KG1 (cell line): Measurements from ENCODE around the gene MTHFD1L.

ENCODE experiments used
- DNase-seq: peaks from one replicate; lab custom pipeline; 2025; lab: John Stamatoyannopoulos, UW

The MTHFD1L gene

DNA sequence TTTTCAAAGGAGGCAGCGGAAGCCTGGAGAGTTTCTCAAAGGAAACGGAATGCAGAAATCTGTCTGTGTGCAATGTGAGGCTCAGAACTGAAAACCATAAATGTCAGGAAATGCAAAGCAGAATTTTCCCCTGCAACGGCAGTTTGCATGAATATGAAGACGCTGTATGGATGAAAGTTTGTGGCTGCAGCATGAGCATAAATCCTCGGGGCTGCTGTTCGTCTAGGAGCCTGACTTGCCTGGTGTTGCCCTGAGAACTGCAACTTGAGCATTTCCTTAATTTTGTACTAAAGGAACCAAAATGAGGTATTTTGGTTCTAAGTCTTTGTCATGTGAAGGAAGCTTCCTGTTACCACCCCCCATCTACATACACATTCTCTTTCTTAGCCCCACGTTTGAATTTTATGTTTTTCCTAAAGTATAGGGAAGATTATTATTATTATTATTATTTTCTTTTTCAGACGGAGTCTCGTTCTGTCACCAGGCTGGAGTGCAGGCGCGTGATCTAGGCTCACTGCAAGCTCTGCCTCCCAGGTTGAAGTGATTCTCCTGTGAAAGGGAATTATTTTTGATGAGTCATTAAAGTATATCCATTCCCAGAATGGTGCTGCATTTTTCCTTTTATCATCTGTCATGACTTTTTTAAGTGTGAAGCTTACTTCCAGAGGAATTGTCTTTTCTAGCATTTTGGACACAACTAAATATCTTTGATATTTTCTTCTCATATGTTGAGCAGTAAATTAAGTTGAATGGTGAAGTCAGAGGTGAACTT, 33.1 kb downstream of the MTHFD1L start:
- DNase-seq = no peak

DNA sequence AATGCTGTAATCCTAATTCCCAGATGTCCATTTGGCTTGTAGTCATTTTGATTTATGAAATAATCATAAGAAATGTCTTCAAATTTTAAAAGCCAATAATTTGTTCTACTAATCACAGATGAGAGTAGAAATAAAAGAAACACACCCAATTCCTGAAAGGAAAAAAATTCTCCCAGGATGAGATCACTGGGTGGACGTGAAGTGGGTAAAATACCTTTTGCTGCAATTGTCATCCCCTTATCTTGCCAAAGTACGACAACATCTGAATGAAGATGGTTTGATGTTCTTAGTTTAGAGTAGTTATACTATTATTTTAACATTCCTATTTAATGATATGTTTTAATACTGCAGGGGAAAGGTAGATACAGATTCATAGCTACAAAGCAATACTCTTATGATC, 33.7 kb downstream of the MTHFD1L start:
- no peak for DNase-seq

DNA sequence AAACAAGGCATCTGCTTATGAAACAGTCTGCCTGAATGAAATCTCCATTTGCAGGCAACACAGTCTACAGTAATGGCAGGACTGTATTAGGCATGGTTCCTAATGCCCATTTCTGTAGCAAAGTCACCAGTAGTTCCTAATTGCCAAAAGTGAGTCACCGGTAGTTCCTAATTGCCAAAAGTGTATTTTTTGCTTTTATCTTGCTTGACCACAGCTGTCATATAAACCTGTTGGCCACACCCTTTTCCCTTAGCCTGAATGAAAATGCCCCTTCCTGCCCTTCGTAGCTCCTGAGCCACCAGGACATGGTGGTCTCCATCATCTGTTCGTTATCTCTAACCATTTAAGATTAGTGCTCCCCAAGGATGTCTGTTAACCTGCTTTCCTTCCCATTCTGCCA, 34.5 kb downstream of the MTHFD1L start:
- DNase-seq = no peak

DNA sequence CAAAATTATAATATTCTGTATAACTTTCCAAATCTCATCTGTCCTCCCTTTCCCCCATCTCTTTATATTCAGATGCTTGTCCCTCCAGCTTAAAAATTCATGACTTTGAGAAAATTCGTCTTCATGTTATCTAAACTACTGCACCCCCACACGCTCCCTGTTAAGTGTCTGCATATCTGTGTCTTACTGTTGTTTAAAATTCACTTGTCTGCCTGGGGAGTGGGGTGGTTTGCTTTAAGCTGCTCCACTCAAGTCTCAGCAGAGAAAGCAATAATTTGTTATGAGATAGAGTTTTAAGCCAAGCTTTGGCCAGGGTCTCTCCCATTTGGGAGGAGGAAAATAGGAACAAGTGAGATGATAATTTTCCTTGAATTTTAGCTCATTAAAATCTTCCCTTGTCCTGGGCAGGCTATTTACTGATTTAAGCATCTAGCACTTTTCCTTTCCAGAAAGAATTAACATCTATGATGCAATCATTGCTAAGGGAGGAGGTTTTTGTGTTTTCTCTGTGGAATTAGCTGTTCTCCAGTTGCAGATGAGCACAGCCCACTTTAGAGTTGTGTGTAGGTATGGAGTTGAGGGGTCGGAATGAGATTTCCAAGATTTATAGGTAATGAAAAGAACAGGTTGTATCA, 36.8 kb downstream of the MTHFD1L start:
- no peak for DNase-seq

DNA sequence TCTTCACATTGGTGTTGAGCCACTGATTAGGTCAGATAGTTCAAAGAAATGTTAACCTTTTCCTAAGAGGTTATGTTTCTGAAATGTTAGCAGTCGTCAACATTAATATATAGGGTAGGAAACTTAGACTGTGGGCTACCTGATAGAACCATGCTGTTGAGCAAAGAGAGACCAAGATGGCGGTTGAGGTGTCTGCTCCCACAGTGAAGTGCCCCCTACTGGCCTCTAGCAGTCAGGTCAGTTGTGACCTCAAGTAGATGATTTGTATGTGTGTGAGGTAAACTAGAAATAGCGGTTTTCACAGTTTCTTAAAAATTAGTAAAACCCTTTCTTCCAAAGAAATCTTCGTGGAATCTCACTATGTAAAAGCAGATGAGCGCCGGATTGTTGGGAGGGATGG, 40.3 kb downstream of the MTHFD1L start:
- no peak for DNase-seq

DNA sequence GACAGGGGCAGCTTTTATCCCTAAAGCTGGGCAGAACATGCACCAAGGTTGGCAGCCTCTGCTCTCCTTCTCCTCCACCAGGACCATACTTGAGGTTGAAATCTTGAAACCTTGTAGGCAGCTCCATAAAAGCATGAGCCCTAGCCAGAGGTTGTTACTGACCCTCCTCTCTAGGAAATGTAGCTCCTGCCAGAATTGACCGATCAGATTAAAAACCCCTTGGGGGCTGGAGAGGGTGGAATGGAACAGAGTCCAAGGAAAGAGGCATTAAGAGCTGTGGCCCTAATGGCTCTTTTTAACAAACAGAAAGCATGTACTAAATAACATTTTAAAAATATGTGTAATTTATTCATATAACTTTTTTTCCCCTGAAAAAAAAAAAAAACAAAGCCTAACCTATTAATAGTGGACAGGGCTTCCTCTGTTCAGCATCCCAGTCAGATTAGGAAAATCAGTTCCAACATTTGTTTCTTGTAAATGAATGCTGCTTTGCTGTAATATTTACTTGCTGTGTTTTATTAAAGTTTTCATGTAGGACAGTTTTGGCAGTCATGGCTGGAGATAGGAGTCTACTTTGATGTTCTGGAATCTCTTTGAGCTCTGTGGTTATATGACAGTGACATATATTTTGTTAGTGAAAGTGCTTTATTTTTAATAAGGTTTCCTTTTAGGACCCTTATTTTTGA, 41.3 kb downstream of the MTHFD1L start:
- DNase-seq = no peak

DNA sequence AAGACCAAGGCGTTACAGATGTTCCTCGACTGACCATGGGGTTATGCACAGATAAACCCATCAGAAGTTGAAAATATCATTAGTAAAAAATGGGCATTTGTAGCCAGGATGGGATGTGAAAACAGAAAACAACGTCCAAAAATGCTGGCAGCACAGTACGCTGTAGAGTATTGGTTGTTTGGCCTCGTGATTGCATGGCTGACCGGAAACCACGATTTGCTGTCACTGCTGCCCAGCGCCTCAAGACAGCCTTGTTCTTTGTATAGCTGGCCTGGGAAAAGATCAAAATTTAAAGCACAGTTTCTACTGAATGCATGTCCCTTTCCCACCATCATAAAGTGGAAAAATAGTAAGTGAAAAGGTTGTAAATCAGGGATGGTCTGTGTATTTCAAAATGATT, 41.9 kb downstream of the MTHFD1L start:
- DNase-seq = no peak

DNA sequence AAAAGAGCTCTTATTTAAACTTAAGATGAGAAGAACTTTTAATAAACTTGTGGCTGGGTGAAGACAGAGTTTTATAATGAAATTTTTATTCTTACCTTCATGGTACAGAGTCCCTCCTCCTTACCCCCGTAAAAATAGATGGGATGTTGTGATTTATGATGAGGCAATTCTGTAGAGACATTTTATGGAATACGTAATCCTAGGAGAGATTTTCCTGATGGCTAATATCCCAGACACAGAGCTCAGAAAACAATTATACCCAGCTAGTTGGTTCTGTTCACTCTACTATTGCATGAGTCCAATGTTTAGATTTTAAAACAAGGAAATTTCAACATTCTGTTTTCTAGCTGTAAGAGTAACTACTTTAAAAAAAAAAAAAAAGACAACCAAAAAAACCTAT, 43.4 kb downstream of the MTHFD1L start:
- no peak for DNase-seq

DNA sequence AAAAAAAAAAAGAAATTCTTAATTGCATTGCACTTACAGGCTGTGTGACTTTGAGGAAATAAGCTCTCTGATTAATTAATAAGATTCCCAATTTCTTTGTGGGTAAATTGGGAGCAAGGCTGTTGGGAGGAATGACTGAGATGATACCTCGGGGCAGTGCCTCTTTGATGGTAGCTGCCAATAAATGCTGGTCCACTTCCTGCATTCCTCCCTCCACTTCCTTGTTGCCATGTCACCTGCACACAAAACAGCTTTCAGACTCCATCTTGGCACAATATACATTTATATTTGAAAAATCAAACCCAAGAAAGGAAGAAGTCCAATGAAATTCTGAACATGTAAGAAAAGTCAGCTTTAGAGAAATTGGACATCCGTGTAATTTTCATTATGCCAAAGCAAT, 45.1 kb downstream of the MTHFD1L start:
- no peak for DNase-seq

DNA sequence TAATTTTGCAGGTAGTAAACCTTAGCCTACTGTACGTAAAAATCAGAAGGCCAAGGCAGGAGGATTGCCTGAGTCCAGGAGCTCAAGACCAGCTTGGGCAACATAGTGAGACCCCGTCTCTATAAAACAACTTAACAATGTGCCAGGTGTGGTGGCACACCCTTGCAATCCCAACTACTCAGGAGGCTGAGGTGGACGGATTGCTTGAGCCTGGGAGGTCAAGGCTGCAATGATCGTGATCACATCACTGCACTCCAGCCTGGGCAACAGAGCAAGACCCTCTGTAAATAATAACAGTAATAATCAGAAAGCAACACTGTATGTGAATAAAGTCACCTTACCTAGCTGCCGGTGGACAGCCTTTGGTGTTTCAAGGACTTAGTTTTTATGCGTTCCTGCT, 48.9 kb downstream of the MTHFD1L start:
- DNase-seq = no peak

DNA sequence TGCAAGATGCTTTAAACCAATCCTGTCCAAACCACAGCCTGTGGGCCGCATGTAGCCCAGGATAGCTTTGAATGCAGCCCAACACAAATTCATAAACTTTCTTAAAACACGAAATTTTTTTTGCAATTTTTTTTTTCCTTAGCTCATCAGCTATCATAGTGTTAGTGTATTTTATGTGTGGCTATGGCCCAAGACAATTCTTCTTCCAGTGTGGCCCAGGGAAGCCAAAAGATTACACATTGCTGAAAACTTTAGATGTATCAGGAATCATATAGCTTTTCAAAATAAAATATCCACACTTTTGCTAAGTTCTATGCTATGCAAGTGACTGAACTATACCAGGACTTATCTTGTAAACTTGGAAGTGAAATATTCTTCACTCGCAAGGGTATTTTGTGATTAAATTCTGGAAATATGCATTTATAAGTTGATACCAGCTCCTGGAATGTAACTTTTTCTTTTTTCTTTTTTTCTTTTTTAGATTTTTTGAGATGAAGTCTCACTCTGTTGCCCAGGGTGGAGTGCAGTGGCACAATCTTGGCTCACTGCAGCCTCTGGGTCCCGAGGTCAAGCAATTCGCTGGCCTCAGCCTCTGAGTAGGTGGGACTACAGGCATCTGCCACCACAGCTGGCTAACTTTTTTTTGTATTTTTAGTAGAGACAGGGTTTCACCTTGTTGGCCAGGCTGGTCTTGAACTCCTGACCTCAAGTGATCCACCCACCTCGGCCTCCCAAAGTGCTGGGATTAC, 49.8 kb downstream of the MTHFD1L start:
- DNase-seq = no peak

DNA sequence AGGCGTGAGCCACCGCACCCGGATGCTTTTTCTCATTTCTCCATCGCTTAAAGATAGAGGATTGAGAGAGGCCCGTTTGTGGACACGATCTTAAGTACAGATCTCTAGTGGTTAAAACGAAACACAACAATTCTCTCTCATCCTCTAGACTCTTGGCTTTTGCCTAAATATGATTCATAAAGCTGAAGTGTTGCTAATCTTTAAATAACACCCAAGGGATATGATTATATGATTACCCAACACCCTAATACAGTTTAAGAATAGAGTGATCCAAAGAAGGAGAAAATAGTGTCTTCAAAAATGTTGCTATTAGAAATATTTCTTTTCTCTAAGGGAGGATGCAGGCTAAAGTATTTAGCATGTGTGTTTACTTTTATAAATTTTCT, 50.4 kb downstream of the MTHFD1L start:
- DNase-seq = no peak

DNA sequence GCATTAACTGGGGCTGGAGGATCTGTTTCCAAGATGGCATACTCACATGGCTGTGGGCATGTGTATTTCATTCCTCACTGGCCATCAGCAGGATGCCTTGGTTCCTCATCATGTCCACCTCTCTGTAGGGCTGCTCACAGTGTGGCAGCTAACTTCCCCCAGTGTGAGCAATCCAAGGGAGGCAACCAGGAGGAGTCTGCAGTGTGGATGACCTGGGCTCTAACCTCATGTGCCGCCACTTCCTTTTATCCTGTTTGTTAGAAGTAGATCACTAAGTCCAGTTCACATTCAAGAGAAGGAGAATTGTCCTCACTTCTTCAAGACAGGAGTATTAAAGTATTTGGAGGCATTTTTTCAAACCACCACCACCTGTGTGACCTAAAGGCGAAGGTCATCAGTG, 54.4 kb downstream of the MTHFD1L start:
- no peak for DNase-seq

DNA sequence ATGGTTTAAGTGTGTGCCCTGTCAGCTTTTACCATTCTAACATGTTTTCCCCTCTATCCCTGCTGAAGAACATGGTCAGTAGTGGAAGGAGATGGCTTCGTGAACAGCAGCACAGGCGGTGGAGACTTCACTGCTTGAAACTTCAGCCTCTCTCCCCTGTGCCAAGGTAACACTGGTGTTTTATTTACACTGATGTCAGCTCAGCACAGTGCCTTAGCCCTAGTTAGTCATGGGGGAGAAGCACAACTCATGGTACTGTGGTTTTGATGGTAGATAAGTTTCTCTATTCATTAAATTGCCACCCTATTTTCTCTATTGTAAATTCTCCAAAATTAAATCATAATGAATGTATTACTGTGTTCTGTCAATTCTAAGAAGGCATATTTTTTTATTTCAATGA, 56.6 kb downstream of the MTHFD1L start:
- DNase-seq = no peak

DNA sequence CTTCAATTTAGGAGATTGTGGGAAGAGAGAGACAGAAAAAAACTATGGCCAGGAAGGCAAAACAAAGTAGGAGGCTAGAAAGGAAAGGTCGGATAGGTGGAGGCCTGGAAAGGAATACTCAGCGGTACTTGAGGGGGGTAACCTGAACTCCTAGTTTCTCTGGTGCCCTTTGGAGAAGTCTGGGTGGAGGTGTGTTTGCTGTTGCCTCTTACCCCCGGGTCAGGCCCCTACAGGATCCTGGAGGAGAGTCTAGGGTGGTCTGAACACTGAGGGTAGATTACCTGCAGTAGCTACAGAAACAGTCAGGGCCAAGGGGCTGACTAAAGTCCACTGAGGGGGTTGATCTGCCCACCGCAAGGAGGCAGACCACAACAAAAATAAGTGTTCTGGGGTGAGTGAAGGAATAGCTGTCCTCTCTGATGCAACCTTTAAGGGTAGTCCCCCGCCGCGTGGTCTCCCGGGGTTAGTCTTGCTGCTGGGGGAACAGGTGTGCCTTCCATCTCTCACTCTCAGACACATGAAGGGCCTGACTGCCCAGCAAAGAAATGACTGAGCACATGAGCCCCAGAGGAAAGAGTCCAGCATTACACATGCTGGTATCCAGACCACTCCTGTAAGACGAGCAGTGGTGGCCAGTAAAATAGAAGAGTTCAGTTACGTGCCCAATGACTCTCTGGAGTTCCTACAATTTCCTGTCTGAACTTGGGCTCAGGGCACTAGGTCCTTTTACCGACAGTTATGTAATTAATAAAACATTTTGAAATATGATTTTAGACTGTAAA, 59.5 kb downstream of the MTHFD1L start:
- DNase-seq = no peak

DNA sequence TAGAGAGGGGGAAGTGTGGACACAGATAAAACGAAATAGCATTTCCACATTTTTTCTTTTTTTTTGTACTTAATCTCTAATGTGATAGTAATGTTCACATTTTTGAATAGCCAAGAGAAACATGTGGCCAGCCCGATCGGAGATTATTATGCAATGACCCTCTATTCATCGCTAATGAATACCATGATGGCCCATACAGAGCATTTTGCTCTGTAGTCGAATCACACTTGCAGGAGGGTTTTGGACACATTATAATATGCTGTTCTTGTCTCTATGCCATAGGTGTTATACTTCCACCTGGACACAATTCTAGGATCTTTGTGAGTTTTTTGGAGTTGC, 60.1 kb downstream of the MTHFD1L start:
- DNase-seq = no peak

DNA sequence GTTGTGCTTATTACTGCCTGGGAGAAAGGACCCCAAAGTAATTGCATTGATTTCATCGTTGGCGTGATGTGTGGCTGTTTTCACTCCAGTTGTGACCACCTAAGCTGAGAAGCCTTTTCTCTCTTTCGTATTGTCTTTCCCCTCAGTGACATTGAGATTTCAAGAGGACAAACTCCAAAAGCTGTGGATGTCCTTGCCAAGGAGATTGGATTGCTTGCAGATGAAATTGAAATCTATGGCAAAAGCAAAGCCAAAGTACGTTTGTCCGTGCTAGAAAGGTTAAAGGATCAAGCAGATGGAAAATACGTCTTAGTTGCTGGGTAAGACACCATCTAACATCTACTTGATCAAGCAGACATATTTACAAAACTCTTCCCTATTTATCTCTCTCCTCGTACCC, 60.5 kb downstream of the MTHFD1L start:
- DNase-seq = no peak

DNA sequence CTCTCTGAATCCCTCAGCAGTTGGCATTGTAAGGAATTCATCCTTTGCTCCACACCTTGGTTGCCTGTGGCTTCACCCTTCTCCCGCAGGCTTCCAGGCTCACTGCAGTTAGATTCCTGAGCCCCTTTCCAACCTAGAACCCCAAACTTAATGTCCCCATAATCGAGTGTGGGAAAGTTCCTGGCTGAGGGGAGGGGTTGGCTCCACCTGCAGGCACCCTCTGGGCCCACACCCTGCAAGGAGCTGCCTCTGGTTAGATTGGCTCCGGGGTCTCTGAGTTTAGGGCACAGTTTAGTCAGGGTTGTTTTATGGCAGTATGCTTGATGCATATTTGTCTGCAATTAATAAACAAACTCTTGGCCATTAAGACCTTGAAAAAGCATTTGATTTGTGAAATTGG, 63.4 kb downstream of the MTHFD1L start:
- no peak for DNase-seq

DNA sequence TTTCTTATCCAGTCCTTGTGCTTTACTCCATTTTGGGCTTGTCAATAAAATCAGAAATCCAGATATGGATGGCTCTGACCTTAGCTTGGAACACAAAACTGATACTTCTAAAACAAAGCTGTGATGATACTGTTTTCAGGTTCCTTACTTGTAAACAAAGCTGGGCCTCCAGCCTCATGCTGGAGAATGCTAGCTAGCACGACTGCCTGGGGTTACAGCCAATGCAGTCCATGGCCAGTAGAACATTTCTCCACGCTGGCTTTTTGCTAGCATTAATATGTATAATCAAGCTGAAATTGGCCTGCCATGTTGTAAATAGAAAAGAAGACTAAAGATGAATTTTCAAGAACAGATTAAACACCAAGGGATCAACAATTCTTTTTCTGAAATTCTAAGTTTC, 63.9 kb downstream of the MTHFD1L start:
- DNase-seq = no peak

DNA sequence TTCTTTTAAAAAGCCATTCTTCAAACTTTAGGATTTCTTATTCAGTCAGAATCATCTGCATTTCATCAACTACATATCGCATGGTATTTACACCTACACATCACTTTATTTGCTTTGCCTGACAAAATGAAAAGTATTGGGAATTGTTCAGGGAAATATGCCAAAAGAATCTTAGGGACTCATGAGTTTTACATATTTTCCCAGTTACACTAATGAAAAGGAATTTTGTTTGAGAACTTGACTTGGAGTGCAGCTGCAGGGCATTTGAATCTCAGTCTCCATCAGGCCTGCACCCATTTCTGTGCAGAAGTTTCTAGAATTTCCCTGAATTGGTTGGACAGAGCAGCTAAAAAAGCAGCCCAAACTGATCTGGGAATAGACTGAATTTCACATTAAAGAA, 65.3 kb downstream of the MTHFD1L start:
- no peak for DNase-seq

DNA sequence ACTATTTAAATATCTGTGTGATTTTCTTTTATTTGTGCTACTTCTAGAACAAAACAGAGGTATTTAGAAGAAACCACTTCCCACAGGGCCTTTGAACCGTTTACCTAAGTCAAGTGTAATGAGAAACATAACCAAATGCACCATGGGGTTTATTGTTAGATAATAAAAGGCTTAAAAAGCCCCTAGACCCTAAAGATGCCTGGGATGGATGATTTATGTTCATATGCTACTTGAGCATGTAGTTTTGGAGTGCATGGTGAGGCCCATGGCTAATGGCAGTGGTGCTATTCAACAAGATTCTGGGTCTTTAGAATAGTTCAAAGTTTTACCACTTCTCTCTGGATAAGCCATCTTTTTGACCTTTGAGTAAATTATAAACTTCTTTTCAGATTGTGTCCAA, 65.9 kb downstream of the MTHFD1L start:
- DNase-seq = no peak

DNA sequence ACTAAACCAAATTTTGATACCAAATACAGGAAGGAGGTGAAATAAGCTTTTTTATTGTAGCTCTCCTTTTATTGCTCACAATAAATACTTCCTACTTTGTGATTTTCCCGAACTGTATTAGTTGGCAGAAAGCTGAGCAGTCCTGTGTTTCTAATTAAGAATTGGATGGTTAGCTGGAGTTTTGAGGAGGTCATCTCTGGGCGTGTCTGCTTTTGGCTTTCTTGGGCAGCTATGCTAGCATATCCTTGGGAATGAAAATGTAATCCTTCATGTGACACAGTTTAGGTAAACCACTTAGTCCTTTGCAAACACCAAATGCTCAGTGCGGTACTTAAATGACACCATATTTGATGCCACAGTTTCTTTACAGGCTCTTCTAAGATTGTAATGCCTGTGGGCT, 67.5 kb downstream of the MTHFD1L start:
- no peak for DNase-seq
